HepG2 (cell line): ENCODE measurements around the gene RUSF1. TPM values are rescaled to one million over a fixed set of nuclear protein-coding genes. Genes with fewer than 3 reads are reported as not detected.

Experiments
- ATAC-seq: fragments of 200-7000 bp; cut with Tn5 transposase; 3 replicates; pipeline ENCODE4 v1.9.1; 2020; ENCODE audit warnings: mild to moderate bottlenecking, moderate library complexity
- BruUV-seq: library from RNA; stranded (reverse); fragments of 400-500 nt; replicated peaks from 2 replicates; lab custom pipeline; 2021; lab: Mats Ljungman, UMichigan
- CTCF ChIA-PET: fragments of 300-600 bp; formaldehyde crosslinking; extraction: SDS; loops from one replicate; lab custom pipeline; 2021; ENCODE audit warnings: low total read pairs, inconsistent platforms, low intra/inter-chr PET ratio; lab: Yijun Ruan, JAX
- POLR2A ChIA-PET: fragments of 350-600 bp; sonication (Branson Sonifier 250); formaldehyde crosslinking; loops from one replicate; lab custom pipeline; 2020; ENCODE audit warnings: antibody characterized with exemption, inconsistent platforms; lab: Yijun Ruan, JAX
- DNase-seq: peaks from one replicate; pipeline ENCODE4 v3.0.0-alpha.2; 2015; ENCODE audit warnings: low spot score
- FAIRE-seq: peaks from 3 replicates; lab custom pipeline; 2011; peaks lifted over from hg19 to GRCh38; lab: Jason Lieb, UNC
- H2AFZ ChIP-seq: one replicate; pipeline ENCODE4 v1.6.1; 2011; ENCODE audit warnings: low read length, inconsistent platforms
- H3K27ac ChIP-seq: fragments of 300-600 bp; 3 replicates; pipeline ENCODE4 v1.8.0; 2011; ENCODE audit warnings: mixed run types, mild to moderate bottlenecking, mixed read lengths, low read length, inconsistent platforms; ENCODE audit not compliant: insufficient read depth; ENCODE audit errors: extremely low read length
- H3K27me3 ChIP-seq, 2 experiments: fragments of 200-600 bp in 1 of 2; 2 replicates in 1 of 2; 3 replicates in 1 of 2; pipeline versions ENCODE4 v1.6.0 to v1.8.0; 2011; ENCODE audit warnings: low read length in 2 of 2, mild to moderate bottlenecking in 2 of 2, moderate library complexity in 2 of 2, inconsistent platforms in 1 of 2; ENCODE audit not compliant: insufficient read depth in 2 of 2, control insufficient read depth in 1 of 2
- H3K36me3 ChIP-seq, 2 experiments: fragments of 200-600 bp in 1 of 2; replicated peaks in 1 of 2; 2 replicates in 1 of 2; 3 replicates in 1 of 2; pipeline versions ENCODE4 v1.5.1 to v1.8.0; 2011; ENCODE audit warnings: low read length in 2 of 2, inconsistent platforms in 1 of 2; ENCODE audit not compliant: insufficient read depth in 2 of 2, control insufficient read depth in 1 of 2
- H3K4me1 ChIP-seq: 2 replicates; pipeline ENCODE4 v1.5.1; 2012; ENCODE audit warnings: low read length, inconsistent platforms; ENCODE audit not compliant: insufficient read depth
- H3K4me2 ChIP-seq: 2 replicates; pipeline ENCODE4 v1.6.0; 2011; ENCODE audit warnings: low read depth, low read length, inconsistent platforms
- H3K4me3 ChIP-seq, 3 experiments: fragments of 200-600 bp in 1 of 3; sonication (generic), shearing (Covaris generic) in 1 of 3; replicated peaks in 1 of 3; 2 replicates each; pipeline ENCODE4 v1.5.1; 2011 to 2016; ENCODE audit warnings: low read length in 3 of 3, inconsistent platforms in 2 of 3, low read depth in 2 of 3, mild to moderate bottlenecking in 2 of 3, control low read depth in 1 of 3, mixed read lengths in 1 of 3; ENCODE audit not compliant: insufficient read depth in 1 of 3
- H3K79me2 ChIP-seq: one replicate; pipeline ENCODE4 v1.6.1; 2011; ENCODE audit warnings: low read length, inconsistent platforms; ENCODE audit not compliant: insufficient read depth
- H3K9ac ChIP-seq: 2 replicates; pipeline ENCODE4 v1.6.0; 2011; ENCODE audit warnings: mild to moderate bottlenecking, low read depth, low read length, inconsistent platforms; ENCODE audit not compliant: insufficient read depth
- H3K9me3 ChIP-seq: 2 replicates; pipeline ENCODE4 v1.5.1; 2012; ENCODE audit warnings: mild to moderate bottlenecking, low read length
- H4K20me1 ChIP-seq: 2 replicates; pipeline ENCODE4 v1.6.0; 2011; ENCODE audit warnings: inconsistent platforms, mild to moderate bottlenecking, low read length, moderate library complexity; ENCODE audit not compliant: insufficient read depth
- ZNF350 ChIP-seq: sonication (generic); formaldehyde crosslinking; IDR thresholded peaks from 2 replicates; pipeline ENCODE4 v1.4.0; 2020; ENCODE audit warnings: mild to moderate bottlenecking, low read depth, missing genetic modification reagents, borderline replicate concordance
- ZNF672 ChIP-seq: sonication (generic); formaldehyde crosslinking; IDR thresholded peaks from 2 replicates; pipeline ENCODE4 v1.8.1; 2022; ENCODE audit warnings: missing genetic modification reagents
- ZNF776 ChIP-seq: sonication (generic); formaldehyde crosslinking; IDR thresholded peaks from 2 replicates; pipeline ENCODE4 v1.4.0; 2020; ENCODE audit warnings: mild to moderate bottlenecking, missing genetic modification reagents
- WGBS: methylation state at CpG from one replicate; pipeline ENCODE4 v1.1.6; 2017; ENCODE audit warnings: low lambda C conversion rate; 5-methylcytosine and 5-hydroxymethylcytosine counted together
- in situ Hi-C: cut with HindIII; loops from 2 replicates; pipeline ENCODE4 v1.10.0; 2017; ENCODE audit warnings: low pct_unique_long_range_greater_than_20kb; ENCODE audit not compliant: extremely low pct_ligation_motif_present
- intact Hi-C: fragments of 100-400 bp; cut with micrococcal nuclease; formaldehyde crosslinking; loops from one replicate; pipeline ENCODE4 v1.10.0; 2022; ENCODE audit not compliant: unreplicated experiment
- polyA plus RNA-seq, 8 experiments: library from polyadenylated mRNA; depleted of rRNA in 3 of 8; stranded (reverse) in 7 of 8; unstranded in 1 of 8; fragments of >200 nt; fragmentation: Illumina TruSeq in 4 of 8; extraction: Trizol in 4 of 8; gene quantifications; 2 replicates each; pipeline versions ENCODE4 v1.2.1 to v1.2.3, GENCODE V29; 2011 to 2016; ENCODE audit warnings: low read depth in 4 of 8, missing spikeins in 1 of 8, mixed read lengths in 1 of 8; ENCODE audit not compliant: insufficient read depth in 1 of 8
- total RNA-seq, 5 experiments: library from RNA; depleted of rRNA; stranded (reverse); fragments of >200 nt; fragmentation: Illumina TruSeq; extraction: Trizol; gene quantifications; 2 replicates each; pipeline ENCODE4 v1.2.3, GENCODE V29; 2016; ENCODE audit warnings: low read depth in 1 of 5
- TF ChIP-seq, protein P1 (sequence below): sonication (generic); formaldehyde crosslinking; IDR thresholded peaks from 2 replicates; pipeline ENCODE4 v1.4.0; 2020; ENCODE audit warnings: low read depth, mild to moderate bottlenecking, missing genetic modification reagents

RUSF1 gene
- total and polyA plus RNA-seq, 2 of the 13 experiments (the other 11 are each of a cell fraction or from before 2014, with no cell fraction given): 40.8 to 50.2 TPM

GRCh38 chr16:31483081-31483480 lies 25.1 kb downstream of the RUSF1 start, which contains the start of gene SLC5A2:
SLC5A2 (plus strand) TSS chr16:31483123; CDS start chr16:31483137, 14 bp downstream.
- no peak within 1 kb of the TSS for H2AFZ ChIP-seq
- no peaks in the 10 kb centered on the region for H4K20me1 ChIP-seq
- H3K27ac ChIP-seq: no peak within 1 kb of the TSS
- no peak within 1 kb of the TSS for H3K4me3 ChIP-seq
- ChIA-PET POLR2A (interaction anchor here (1.0 kb wide), 1 partner anchor 25 kb away, joined by 5 read pairs; the partner anchor contains the start of gene RUSF1), CTCF (no interaction called here)
- DNase-seq (no peak), ATAC-seq (no peak), FAIRE-seq (no peak)
- no peaks in the 10 kb centered on the region for H3K36me3 ChIP-seq
- in situ Hi-C loops: no loop called here
- no TSS peak for BruUV-seq
- no peaks in the 10 kb centered on the region for H3K79me2 ChIP-seq
- WGBS: 56% methylated on average over 4 of the region's 4 CpGs
- H3K9me3 ChIP-seq: no peaks in the 10 kb centered on the region
- peak within 1 kb of the TSS; percentile 86 for H3K4me2 ChIP-seq
- peak; percentile 9; the same call in 1 of the 2 replicates for TF ChIP-seq ZNF350
- TF ChIP-seq, protein P1, sequence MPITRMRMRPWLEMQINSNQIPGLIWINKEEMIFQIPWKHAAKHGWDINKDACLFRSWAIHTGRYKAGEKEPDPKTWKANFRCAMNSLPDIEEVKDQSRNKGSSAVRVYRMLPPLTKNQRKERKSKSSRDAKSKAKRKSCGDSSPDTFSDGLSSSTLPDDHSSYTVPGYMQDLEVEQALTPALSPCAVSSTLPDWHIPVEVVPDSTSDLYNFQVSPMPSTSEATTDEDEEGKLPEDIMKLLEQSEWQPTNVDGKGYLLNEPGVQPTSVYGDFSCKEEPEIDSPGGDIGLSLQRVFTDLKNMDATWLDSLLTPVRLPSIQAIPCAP (CRISPR knock-in tag): no peak
- intact Hi-C loops: no loop called here
- H3K4me1 ChIP-seq: peaks cover 55% of the 10 kb centered on the region
- no peak within 1 kb of the TSS for H3K9ac ChIP-seq
- H3K27me3 ChIP-seq: peaks cover 0 to 21% of the 10 kb centered on the region in 2 experiments; a peak in 4 of 5 replicates

DNA sequence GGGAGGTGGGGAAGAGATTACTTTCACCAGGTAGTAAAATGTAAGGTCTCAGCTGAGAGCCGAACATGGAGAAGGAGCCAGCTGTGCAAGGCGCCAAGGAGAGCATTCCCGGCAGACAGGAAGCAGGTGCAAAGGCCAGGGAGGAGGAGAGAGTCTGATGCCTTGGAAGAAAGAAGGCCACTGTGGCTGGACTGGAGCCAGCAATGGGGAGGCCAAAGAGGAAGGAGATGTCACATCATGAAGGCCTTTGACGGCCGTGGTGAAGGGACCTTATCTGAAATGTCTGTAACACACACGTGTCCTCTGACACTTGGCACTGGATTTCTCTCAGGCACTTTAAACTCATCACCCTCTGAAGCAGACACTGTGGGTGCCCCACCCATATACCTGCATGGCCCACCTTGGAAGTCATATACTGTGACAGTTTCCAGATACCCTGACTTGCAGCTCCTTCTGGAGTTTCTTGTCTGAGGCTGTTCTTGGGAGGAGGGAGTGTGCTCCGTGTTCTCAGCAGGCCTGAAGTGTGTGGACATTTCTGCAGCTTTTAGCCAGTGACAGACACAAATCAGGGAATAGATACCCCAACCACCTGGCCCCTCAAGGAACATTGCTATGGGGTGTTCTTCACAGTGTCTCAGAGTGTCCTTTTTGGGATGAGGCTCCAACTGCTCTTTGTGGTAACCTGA lies 27.2 kb downstream of the RUSF1 start:
- POLR2A ChIA-PET: no interaction called here
- H3K36me3 ChIP-seq: no peaks in the 10 kb centered on the region
- TF ChIP-seq ZNF672 (CRISPR knock-in tag): no peak
- no peak for TF ChIP-seq ZNF776 (CRISPR knock-in tag)
- H3K79me2 ChIP-seq: no peaks in the 10 kb centered on the region
- DNase-seq (no peak), ATAC-seq (no peak), FAIRE-seq (no peak)
- peaks cover 0 to 21% of the 10 kb centered on the region in 2 experiments; a peak in 4 of 5 replicates for H3K27me3 ChIP-seq
- no peak overlapping the region for H2AFZ ChIP-seq
- no peak overlapping the region for H3K4me3 ChIP-seq
- WGBS: 22% methylated on average over 7 of the region's 7 CpGs
- BruUV-seq: no TSS peak
- H3K4me2 ChIP-seq: no peak overlapping the region
- intact Hi-C loops (no loop called here), in situ Hi-C loops (no loop called here)
- CTCF ChIA-PET: no interaction called here
- no peak overlapping the region for H3K27ac ChIP-seq
- H3K9me3 ChIP-seq: no peaks in the 10 kb centered on the region
- H4K20me1 ChIP-seq: no peaks in the 10 kb centered on the region
- H3K4me1 ChIP-seq: peaks cover 67% of the 10 kb centered on the region
- H3K9ac ChIP-seq: no peak overlapping the region
